CD1c-positive myeloid dendritic cell (primary cell): Measurements from ENCODE around the gene KLF16.
"Not testable (repeated sequence)": the region's sequence is repeated elsewhere in the genome, so short reads cannot be mapped to it uniquely, and the experiment has no call there.

Source experiments
- DNase-seq: peaks from one replicate; pipeline ENCODE4 v3.0.0-alpha.2; 2016; ENCODE audit errors: extremely low spot score

KLF16 gene

DNA sequence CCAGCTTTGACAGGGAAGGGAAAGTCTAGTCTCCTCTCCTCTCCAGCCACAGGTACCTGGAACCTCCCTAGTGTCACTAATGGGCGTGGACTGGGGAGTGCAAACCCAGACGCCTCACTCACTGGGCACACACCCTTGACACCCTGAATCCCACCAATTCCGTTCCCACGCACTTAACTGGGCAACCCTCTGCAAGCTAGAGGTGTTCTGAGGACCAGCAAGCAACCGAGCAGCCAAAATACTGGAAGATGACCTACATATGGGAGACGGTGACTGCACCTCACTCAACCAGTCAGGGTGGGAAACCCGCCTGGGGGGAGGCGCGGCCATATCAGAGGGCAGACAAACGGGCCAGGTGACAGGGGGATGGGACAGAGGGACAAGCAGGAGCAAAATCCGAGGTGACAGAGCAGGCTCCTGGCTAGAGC is 20.9 kb upstream of the KLF16 start:
- DNase-seq: peak; percentile 10

GRCh38 chr19:1883784-1884183 is 20.4 kb upstream of the KLF16 start:
- DNase-seq: no peak

GRCh38 chr19:1882786-1883692 is 19.7 kb upstream of the KLF16 start:
- no peak for DNase-seq

DNA sequence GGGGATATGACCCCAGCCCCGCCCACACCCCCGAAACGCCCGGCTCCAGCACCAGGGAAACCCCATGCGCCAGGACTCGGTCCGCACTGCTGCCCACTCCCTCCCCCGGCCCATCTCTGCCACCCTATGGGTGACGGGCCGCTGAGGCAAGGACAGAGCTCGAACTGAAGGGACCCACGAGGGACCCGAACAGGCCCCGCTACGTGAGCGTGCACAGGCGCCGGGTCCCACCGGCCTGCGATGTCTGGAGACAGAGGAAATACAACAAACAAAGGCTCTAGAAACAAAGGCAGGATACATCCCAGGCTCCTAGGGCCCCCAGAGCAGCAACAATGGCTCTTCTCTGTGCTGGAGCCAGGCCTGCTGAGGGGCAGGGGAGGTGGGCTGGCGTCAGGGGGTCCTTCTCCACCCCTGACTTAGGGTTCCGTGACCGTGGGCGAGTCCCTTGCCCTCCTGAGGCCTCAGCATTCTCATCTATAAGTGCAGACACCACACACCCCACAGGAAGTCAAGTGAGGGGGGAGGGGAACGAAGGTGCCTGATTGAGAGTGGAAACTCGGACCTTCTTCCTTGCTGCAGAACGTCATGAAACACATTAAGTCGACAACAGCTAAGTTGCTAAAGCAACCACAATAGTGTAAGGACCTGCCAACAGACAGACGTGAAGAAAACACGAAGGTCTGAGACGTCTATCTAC is 18.9 kb upstream of the KLF16 start:
- DNase-seq: peak; percentile 38

DNA sequence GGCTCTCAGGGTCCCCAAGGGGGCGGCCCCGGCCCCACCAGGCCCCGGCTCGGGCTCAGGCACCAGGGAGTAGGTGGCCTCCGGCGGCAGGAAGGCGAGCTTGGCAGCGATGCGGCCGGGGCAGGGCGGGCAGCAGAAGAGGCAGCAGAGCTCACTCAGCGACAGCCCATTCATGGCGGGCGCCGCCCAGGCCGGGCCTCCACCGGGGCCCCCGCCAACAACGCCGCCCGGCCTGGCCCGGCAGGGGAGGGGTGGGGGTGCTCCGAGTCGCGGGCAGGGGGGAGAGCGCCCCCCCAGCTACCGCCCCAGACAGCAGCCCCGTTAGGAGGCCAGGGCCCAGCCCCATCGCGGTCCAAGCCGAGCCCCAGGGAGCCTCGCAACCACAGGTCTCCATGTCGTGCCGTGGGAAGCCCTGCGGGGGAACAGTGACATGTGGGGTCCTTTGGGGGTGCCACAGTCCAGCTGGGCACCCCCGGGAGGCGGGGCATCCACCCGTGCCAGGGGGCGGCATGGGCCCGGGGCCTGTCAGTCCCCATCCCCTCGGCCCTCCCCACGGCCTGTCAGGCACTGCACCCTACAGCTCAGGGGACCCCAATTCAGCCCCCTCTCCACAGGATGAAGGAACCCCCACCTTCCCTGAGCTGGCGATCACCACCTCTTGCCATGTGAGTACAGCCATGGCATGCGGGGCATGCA is 18.2 kb upstream of the KLF16 start:
- DNase-seq: not testable (repeated sequence)

- DNase-seq: no peak
Measured at GRCh38 chr19:1880611-1881392, 17.4 kb upstream of the KLF16 start.

DNA sequence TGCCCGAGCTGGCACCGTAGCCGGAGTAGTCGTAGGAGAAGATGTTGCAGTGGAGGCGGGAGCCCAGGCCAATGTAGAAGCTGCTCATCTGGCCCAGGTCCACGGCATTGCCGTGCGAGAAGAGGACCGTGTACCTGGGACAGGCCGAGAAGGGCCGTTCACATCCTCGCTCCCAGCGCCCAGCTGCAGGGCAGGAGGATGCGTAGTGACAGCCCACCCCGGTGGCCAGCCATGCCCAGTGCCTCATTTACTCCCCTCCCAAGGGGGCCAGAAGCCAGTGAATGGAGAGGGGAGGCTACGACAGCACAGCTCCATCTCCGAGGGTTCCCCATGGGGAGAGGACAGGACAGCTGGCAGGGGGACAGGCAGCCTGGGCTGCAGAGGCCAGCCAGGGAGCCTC is 16.6 kb upstream of the KLF16 start:
- not testable (repeated sequence) for DNase-seq

DNA sequence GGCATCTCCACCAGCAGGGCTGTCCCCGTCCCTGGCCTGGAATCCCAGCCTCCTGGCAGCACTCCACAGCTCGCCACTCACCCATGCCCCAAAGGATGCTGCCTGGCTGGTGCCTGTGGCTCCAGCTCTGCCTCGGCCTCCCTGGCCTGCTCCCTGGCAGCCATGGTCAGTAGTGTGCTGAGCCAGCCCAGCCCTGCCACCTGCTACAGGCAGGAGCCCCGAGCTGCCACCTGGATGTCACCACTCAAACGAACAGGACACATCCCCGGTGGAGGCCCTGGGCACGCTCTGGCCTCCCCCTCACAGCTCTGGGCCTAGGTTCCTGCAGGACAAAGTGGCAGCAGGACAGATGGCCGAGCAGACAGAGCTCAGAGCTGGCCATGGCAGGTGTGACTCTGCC is 15.2 kb upstream of the KLF16 start:
- DNase-seq: not testable (repeated sequence)

DNA sequence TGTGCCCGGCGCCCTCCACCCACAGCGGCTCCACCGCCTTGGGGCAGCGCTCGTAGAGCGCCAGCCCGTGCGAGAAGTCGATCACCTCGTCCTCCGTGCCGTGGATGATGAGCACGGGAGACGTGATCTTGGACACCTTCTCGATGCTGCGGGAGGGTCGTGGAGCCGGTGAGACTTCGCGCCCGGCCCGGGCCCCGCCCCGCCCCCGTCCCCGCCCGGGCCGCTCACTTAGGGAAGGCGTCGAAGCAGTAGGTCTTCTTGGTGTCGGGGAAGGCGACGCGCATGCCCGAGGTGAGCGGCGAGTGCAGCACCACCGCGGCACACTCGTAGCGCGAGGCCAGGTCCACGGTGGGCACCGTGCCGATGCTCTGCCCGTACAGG is 13.9 kb upstream of the KLF16 start:
- not testable (repeated sequence) for DNase-seq

DNA sequence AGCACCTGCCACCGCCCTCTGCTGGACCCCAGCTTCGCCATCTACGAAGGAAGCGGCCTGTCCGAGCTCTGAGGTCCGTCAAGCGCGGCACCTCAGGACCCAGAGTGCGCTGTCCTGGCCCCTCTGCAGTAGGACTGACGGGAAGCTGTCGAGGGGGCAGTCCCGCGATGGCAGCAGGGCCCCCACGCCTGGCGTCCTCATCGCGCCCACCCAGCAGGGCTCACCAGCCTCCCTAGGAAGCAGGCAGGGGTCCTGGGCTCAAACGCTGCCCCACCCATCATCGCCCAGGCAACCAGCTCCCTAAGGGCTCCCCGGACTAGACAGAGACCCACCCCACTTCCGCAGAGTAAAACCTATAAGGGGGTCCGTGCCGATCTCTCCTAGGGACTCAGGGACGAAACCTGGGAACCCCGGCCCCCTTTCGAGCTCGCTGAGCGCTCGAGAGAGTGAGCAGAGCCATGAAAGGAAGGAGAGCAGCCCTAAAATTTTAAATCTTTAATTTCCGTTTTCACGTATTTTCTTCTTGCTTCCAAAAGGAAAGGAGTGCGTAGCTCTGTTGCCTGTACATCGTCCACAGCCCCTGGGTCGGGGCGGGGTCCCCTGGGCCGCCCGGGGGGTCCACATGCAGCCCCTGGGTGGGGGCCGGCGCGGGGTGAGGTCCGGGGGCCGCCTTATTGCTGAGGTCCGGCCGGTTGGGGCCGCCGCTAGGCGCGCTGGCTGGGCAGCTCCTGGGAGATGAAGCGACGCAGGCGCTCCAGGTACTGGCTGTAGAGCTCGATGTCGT is 13.3 kb upstream of the KLF16 start:
- DNase-seq: not testable (repeated sequence)

DNA sequence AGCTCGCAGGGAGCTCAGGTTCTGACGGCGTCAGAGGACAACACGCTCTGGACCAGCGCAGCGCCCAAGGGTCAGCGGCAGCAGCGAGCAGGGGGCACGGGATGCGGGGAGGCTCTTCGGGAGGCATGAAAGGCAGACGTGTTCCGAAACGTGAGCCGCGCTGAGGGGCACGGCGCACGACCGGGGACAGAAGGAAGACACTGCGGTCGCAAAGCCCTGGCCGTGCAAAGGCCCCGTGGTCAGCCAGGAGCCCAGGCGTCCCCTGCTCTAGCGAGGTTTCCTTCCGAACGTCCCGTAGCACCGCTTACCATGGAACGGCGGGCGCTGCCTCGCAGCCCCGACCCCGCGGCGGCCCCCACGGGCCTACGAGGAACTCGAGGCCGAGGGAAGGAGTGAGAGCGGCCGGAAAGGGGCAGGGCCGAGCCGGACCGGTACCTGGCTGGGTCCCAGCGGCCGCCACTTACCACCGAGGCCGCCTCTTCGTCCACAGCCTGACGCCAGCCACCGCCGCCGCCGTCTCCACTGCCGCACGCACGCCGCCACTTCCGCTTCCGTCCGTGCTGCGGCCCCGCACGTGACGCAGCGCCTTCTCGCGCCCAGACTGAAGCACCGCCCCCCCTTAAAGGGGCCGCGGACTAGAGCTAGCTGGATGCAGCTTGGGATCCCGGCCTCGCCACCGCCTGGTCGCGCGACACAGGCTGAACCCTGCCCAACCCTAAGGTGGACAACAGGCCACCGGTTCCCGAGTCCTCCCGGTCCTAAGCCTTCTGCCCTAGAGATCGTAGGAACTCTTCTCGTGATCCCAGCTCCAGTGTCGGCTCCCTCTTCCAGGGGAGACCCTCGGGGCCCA is 12.5 kb upstream of the KLF16 start:
- peak; percentile 96 for DNase-seq

- DNase-seq: not testable (repeated sequence)
Measured at GRCh38 chr19:1875265-1875645, 11.9 kb upstream of the KLF16 start.

GRCh38 chr19:1874554-1875185 is 11.3 kb upstream of the KLF16 start:
- DNase-seq: peak; percentile 63

DNA sequence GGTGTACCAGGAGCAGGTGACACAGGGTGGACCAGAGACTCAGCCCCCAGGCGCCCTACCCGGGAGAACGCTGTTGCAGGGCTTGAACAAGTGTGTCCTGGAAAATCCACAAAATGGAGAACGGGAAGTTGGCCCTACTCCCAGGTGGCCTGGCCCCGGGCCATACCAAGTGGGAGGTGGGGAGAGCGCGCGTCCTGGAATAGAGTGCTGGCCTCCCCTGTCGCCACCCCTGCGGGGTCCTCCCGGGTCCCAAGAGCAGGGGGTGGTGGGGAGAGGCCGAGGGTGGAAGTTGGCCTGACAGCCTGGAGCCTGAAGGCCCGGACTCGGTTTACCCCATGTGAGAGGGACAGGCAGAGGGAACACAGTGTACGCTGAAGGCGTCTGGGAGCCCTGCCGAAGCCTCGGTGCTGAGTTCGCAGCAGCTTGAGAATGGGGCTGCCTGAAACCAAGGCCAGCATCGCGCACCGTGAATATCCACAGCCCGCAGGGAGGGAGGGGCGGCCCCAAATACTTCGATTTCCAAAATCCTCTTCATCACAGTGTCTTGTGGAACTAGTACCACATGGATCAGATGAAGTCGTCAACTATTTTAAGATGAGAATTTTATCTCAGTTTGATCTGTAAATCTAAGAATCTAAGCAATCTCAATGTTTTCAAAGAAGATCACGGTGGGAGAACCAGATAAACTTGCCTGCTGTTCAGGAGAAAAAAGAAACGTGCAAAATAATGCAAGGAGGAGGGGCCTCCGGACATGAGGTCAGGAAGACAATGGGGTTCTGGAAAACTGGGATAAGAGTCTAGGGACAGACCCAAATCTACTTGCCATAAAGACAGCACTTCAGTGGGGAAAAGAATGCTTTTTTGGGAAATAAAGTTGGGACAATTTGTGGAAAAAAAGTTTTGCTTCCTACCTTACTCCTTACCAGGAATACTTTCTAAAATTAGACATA is 10.4 kb upstream of the KLF16 start:
- DNase-seq: no peak

DNA sequence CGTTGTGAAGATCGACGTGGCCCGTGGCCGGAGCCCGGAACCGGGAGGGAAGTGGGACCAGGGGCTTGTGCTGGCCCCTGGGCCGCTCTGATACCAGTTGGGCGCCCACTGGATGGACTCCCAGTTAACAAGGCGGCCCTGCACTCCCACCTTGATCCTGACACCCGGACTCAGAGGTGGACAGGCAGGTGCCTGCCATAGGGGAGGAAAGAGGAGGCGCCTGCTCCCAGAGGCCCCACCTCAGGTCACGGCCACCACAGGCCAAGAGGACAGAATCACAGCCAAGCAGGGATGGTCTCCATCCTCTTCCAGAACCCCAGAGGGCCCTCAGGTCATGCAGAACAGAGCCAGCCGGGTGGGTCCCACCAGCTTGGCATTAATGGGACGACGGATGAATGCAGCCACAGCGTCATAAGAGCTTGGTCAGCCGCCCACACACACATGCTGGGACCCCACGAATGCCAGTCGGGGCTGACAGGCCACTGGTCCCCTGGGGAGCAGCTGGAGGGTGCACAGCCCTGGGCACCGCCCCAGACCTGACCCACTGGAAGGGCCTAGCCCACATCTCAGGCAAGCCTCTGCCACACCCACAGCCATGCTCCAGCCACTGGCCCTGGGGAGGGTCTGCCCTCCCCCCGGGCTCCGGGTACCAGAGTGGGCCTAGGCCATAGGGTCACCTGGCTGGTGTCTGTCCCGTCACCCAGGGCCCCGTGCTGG is 9.6 kb upstream of the KLF16 start:
- DNase-seq: no peak

GRCh38 chr19:1871630-1872029 is 8.3 kb upstream of the KLF16 start:
- DNase-seq: no peak

GRCh38 chr19:1871140-1871597 is 7.8 kb upstream of the KLF16 start:
- no peak for DNase-seq

DNA sequence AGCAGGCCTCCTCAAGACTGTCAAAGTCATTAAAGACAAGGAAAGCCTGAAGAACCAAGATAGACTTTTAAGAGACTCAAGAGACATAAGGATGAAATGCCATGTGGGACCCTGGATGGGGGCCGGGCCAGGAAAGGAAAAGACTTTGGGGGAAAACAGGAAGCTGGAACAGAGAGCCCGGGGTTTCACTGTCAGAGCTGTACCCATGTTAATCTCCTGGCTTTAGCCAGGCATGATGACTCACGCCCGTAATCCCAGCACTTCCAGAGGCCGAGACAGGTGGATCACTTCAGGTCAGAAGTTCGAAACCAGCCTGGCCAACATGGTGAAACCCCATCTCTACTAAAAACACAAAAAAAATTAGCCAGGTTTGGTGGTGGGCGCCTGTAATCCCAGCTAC is 5.6 kb upstream of the KLF16 start:
- DNase-seq: no peak
